GM19452 (cell line): Measurements from ENCODE around the gene RAB11FIP3.

ENCODE experiments used
- ATAC-seq: cut with Tn5 transposase; IDR thresholded peaks from one replicate; pipeline ENCODE4 v1.9.1; 2021; ENCODE audit not compliant: unreplicated experiment

Gene RAB11FIP3

DNA sequence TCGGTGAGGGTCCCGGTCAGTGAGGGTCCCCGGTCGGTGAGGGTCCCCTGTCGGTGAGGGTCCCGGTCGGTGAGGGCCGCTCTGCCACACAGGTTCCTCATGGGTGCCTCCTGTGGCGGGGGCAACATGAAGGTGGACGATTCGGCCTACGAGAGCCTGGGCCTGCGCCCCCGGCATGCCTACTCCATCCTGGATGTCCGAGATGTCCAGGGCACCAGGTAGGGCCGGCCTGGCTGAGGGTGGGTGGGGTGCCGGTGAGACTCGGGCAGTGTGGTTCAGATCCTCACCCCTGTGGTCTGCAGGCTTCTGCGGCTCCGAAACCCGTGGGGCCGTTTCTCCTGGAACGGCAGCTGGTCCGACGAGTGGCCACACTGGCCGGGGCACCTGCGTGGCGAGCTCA, 125.8 kb downstream of the RAB11FIP3 start:
- ATAC-seq: no peak

- no peak for ATAC-seq
Observed at GRCh38 chr16:552171-552570, 126.7 kb downstream of the RAB11FIP3 start.

GRCh38 chr16:553601-554296, 128.3 kb downstream of the RAB11FIP3 start:
- ATAC-seq: no peak

- ATAC-seq: no peak
Observed at GRCh38 chr16:554297-554621, 128.8 kb downstream of the RAB11FIP3 start.

GRCh38 chr16:554640-555365, 129.4 kb downstream of the RAB11FIP3 start:
- ATAC-seq: no peak

DNA sequence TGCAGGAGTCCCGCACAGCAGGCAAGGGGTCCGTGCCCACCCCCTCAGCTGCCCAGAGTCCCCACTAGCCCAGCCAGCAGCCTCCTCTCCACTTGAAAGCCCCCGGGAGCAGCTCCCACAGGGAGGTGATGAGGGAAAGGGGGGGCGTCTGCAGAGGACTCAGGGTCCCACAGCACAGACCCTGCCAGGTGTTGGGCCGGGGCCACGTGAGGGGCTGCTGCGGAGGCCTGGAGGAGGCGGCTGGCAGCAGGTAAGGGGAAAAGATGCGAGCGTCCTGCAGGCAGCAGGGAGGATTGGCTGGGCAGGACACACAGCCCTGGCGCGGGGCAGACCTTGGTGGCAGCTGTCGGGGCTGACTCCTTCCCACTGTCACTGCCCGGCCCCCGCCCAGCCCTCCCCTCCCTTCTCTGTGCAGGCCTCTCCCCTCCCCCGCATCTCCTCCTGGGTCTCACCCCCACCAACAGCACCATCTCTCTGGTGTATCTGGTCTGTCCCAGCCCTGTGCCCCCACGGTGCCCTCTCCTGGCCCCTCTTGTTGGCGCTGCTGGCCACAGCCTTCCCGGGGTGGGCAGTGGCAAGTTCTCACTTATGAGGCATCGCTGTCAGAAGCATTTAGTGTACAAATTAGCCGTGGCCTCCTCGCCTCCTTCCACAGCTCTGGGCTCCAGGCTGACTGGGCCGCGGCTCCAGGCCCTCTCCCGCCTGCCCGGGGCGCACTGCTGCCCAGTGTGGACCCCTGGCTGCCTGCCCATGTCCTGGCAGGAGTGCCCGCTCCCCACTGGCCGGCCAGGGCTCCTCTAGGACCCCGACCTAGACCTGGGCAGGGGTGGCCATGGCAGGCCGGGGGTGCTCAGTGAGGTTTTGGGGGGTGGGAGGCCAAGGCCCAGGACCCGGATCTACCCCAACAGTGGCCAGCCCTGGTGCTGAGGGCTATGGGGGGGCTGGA, 130.4 kb downstream of the RAB11FIP3 start:
- no peak for ATAC-seq

DNA sequence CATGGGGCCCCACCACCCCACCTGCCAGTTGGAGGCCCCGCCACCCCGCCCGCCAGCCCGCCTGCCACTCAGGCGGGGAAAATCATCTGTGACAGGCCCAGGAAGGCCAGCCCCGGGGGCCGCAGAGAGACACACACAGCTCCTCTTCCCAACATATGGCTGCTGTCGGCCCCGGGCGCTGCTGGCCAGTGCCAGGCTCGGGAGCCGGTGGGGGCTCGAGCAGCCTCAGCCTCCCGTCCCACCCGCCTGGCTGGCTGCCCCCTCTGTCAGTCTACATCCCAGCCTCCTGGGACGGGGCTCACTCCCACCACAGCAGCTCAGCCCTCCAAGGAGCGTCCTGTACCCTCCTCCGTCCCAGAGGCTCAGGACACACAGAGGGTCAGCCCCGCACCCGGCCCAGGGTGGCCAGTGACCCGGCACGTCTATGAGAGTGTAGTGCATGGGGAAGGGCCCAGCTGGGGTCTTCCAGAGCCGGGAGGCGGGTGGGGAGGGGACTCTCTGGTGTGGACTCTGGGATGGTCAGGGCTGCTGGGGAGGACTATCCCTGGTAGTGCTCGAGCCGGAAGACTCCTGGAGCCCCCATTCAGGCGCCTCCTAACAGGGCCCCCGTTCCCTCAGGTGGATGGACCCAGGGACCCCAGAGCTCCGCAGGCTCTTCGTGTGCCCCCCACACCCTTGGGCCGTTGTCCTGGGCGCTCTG, 131.2 kb downstream of the RAB11FIP3 start:
- no peak for ATAC-seq

- ATAC-seq: no peak
Observed at GRCh38 chr16:557463-558297, 132.2 kb downstream of the RAB11FIP3 start.

GRCh38 chr16:558298-559020, 133.0 kb downstream of the RAB11FIP3 start:
- ATAC-seq: no peak

- no peak for ATAC-seq
Observed at GRCh38 chr16:559021-559380, 133.6 kb downstream of the RAB11FIP3 start.

GRCh38 chr16:559411-560203, 134.2 kb downstream of the RAB11FIP3 start:
- ATAC-seq: no peak

DNA sequence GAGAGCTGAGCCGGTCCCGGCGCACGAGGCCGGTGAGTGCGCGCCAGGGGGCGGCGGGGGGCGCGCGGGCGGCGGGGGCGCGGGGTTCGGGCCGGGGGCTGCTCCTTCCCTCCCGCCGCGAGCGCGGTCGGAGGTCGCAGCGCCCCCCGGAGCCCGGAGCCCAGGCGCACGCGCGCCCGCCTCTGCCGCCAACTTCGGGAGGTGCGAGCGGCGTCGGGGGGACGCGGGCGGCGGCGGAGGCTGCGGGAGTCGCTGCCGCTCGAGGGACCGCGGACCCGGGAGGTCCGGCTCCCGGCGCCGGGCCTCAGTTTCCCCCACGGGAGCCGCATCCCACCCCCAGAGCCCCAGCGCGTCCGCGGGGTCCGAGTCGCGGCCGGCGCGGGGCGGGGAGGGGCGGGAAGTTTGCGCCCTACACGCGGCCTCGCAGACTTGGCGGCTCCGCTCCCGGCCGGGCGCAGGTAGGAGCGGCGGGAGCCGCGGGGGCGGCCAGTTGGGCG, 134.8 kb downstream of the RAB11FIP3 start, which contains the start of gene PRR35:
PRR35 (plus strand) TSS at position 191 of the 497 bp plus-strand sequence. CDS start 2,901 bp downstream, outside the sequence.
- no peak for ATAC-seq

- ATAC-seq: no peak
Observed at GRCh38 chr16:560701-561412, 135.4 kb downstream of the RAB11FIP3 start.

- no peak for ATAC-seq
Observed at GRCh38 chr16:561413-561794, 136.0 kb downstream of the RAB11FIP3 start.

GRCh38 chr16:561957-562938, 136.8 kb downstream of the RAB11FIP3 start:
- no peak for ATAC-seq

GRCh38 chr16:563072-563644, 137.7 kb downstream of the RAB11FIP3 start:
- ATAC-seq: no peak
